Measurements from ENCODE around the gene NFAM1.
A peak's percentile ranks its signal among the peaks of the same experiment; 100 is the strongest.

NFAM1 gene

DNA sequence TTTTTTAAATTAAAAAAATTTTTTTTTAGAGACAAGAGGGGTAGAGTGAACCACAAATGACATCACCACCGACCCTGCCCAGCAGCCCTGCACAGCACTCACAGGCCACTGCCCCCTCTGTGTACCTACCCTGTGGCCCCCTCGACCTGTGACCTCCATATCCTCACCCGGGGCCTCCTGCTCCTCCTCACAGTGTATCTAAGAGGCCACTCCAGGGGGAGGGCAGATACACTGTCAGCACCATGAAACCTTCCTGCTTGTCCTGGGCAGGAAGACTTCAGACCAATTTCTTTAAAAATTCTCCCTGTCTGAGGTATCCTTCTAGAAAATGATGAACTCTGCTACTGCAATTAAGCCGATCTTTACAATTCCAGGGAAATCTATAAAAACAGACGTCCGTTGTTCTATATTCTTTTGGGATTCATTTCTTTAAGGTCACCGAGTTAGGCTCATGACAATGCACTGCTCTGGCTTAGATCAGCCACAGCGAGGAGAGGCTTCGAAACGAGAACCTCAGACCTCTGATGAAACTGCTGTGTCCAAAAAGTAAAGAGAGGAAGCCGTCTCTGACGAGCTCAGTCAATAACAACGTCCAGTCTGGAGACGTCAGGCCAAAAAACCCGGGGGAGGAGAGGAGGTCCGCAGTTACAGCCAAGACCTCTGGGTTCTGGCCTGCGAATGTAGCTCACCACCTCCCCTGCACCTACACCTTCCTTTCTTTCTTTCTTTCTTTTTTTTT is 17.5 kb downstream of the NFAM1 start:
- no peak for DNase-seq

GRCh38 chr22:42414021-42414420 is 18.2 kb downstream of the NFAM1 start:
- DNase-seq, result no peak

DNA sequence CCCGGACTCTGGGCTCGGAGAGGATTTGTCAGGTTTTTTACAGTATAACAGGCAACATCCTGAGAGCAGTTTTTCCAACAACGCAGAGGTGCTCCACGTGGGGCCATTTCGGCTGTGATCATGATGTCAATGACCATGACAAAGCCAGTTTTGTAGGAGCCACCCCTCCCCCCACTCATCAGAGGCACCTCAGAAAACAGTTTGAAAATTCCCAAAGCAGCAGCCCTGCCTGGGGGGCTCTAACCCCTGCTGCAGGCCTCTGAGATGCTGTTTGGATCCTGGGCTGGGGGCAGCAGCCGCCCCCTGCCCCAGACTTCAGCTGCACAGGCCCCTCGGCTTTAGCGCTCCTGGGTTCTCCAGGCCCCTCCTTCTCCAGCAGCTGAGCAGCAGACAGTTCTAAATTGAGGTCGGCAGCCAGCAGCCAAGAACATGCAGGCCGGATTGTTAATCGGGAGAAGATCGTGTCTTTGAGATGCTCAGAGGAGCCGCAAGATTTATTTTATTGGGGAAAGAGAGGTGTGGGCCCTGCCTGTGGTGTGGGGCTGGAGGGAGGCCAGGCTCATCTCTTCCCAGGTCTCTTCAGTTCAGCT is 19.4 kb downstream of the NFAM1 start:
- no peak for DNase-seq

GRCh38 chr22:42410708-42411107 is 21.5 kb downstream of the NFAM1 start:
- DNase-seq, result no peak

DNA sequence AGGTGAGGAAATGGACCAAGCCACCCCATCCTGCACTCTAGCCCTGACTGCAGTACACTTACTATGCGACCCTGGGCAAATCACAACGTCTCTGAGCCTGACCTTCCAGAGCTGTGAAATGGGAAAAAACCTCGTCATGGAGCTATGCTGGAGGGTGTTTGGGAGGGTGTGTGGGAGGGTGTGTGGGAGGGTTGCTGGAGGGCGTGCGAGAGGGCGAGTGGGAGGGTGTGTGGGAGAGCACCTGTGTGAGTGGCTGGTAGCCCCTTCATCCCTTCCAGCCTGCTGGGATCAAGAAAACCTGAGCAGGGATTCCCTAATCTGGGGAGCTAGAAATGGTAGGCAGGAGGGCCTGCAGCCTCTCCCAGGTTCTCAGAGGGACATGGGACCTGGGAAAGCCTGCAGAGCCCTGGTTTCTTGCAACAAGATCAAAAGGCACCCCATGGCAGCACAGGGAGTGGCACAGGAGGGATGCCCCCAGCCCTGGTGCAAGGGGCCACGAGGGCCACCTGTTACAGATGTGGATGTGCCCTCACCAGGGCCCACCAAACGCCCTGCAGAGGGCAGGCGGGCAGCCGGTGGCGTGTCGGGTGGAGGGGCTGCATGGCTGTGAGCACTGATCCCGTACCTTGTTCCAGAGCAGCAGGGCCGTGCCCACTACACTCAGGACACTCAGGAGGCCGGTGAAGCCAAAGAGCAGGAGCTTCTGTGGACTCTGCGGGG is 23.2 kb downstream of the NFAM1 start:
- DNase-seq, result no peak

DNA sequence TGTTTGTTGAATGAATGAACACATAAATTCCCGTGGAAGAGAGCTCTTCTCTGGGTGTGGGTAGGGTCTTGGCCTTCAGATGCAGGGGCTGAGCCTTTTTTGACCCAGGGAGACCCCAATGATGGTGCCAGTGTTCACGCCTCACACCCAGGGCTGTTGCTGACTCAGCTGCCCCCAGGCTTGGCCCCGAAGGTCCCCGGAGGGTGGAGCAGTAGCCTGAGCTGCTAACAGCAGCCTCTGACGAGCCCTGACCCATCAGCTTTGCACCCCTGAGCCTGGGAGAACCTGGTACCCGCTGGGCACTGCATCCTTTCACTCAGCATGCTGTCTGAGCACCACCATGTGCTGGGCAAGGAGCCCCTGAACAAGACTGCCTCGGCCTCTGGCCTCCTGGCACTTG is 23.9 kb downstream of the NFAM1 start:
- no peak for DNase-seq

- DNase-seq, result no peak
These were observed 27.9 kb downstream of the NFAM1 start for GRCh38 chr22:42404266-42404665.

GRCh38 chr22:42401535-42402334 is 30.5 kb downstream of the NFAM1 start:
- no peak for DNase-seq

GRCh38 chr22:42400811-42401534 is 31.2 kb downstream of the NFAM1 start:
- no peak for DNase-seq

DNA sequence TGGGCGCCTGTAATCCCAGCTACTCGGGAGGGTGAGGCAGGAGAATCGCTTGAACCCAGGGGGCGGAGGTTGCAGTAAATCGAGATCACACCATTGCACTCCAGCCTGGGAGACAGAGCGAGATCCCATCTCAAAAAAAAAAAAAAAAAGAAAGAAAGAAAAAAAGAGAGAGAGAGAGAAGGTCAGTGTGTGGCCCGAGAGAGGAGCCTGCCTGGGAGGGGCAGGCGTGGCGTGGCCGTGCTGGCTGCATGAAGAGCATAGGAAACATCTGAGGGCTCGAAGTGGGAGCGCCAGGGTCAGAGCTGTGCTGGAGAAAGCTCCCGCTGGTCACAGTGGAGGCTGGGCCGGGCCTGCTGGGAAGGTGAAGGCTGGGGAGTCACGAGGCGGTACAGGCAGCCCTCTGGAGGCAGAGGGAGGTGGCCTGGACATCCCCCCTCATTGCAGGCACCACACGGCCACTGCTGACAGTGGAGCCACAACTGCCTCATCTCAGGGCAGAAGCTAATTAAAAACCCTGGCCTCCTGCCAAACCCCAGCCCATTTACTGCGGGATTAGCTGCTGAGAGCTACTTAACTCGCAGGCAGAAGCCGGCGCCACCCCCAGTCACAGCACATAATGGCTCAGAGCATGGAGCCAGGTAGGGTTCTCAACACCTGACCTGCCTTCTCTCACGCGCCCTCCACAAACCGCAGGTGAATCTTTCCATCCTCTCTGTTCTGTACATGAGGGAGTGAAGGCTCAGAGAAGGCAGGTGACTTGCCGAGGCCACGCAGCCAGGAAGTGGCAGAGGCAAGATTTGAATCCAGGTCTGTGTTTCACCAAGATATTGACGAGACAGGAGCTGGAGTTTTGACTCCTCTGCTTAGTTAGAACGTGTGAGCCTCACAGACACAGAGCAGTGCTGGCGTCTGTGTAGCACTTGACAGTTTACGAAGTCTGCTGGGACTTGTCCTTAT is 32.6 kb downstream of the NFAM1 start:
- peak; percentile 78 to 90 for DNase-seq

DNA sequence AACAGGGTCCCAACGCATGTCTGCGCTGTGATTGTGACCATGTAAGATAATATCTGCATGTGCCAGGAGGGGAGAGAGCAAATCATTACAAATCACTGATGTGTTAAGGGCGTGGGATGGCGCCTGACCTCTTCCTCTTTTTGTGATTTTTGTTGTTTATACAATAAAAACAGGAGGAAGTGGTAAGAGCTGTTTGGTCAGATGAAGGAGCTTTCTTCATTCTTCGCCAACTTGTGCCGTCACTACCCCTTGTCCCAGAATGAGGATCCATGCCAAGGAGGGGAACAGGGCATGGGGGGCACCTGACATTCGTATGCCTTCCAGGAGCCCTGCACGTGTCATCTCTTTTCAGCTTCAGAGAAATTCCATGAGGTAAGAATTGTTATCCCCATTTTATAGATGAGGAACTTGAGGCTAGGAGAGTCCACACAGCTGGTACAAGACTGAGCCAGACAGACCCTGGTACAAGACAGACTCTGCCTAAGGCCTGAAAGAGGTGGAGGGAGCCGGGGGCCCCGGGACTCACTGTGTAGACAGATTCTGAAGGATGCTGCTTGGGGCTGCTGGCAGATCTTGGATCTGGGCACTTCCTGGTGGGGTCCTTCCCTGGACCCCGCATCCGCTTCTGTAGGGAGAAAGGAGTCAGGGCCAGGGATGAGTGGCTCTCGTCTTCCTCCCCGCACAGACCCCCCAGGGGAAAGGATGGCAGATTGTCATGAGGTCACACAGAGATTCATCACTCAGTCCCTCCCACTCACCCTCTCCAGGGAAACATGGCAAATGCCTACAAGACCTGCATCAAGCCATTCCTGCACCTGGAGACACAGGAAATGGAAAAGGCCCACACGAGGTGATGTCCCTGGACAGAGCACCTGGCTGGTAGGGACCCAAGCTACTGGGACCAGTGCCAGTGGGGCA is 34.6 kb downstream of the NFAM1 start:
- no peak for DNase-seq

DNA sequence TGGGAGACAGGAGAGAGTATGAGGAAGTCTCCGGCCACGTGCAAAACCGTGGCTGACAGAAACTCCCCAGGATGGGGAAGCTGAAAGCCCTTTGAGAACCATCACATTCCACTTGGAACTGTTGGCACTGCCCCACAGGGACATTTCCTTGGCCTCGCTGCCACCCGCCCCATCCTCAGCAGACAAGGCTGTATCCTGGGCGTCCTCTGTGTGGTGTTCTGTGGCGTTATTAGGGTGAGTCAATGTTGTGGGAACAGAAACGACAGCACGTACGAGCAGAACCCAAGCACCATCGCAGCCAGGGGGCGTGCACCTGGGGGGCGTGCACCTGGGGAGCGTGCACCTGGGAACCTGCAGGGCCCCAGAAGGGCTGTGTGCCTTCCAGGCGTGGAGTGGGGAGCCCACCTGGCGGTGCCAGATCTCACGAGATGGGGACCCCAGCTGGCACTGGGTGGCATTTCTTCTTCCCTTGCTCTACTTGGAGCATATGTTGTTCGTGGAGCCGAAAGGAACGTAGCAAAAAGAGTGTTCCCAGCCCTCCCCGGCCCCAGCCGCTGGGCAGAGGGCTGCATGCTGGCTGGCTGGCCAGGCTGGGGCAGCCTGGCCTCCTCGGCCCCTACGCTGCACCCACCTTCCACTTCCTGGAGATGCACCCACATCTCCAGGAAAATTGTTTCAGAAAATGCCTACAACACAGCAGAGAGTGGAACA is 35.4 kb downstream of the NFAM1 start:
- no peak for DNase-seq

DNA sequence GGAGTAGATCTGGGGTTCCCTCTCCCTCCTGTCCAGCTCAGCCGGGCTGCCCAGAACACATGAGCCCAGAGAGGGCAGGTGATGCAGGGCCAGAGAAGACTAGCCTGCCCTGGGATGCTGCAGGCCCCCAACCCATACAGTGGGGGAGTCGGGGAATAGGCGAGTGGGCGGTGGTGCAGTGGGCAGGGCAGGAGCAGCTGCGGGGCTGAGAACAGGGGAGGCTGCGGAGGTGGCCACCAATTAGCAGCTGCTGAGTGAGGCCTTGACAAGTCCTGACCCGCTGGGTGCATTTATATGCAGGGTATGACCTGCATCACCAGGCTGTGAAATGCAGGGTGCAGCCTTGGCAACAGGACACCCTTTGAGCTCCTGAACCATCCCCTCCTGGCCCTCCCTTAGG is 43.1 kb downstream of the NFAM1 start:
- no peak for DNase-seq

- DNase-seq, result peak; percentile 74 to 80
These were observed 43.9 kb downstream of the NFAM1 start for GRCh38 chr22:42388130-42388797.

- DNase-seq, result no peak
These were observed 44.6 kb downstream of the NFAM1 start for GRCh38 chr22:42387631-42388030.

DNA sequence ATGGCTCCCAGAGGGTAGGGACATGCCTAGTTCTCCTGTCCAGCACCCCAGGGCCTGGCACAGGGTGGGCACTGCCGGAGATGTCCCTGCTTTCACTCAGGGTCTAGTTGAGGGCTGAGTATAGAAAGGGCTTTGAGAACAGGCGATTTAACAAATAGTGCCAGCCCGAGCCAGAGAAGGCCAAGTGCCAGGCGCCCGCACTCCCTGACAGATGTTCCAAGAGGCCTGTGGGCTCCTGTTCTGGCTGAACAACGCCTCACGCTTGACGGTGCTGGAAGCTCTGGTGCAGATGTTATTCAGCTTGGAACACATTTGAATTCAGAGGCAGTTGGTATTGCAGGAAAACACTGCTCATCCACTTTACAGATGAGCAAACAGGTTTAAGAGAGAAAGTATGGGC is 46.5 kb downstream of the NFAM1 start:
- no peak for DNase-seq

GRCh38 chr22:42384506-42384905 is 47.7 kb downstream of the NFAM1 start:
- no peak for DNase-seq

DNA sequence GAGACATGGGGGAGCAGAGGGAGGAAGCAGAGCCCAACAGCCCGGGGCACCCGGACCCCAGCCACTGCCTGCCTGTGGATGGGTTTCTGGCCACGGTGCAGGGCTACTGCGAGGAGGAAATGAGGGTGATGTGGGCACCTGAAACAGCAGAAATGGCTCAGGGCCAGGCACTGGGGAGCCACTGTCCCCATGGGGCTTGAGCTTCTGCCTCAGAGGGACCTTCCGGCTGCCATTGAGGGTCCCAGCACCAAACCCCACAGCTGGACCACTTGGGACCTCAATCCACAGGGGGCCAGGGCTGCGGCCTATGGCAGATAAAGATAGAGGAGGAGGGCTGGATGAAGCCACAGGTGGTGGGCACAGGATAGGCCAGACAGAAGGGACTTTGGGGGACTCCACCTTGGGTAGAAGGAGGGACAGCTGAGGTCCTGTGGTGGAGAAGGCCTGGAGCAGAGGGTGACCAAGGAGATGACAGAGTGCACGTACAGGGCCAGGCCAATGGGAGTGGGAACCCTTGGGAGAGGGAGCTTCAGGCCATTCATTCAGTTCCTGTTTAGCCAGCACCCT is 48.3 kb downstream of the NFAM1 start:
- no peak for DNase-seq

DNA sequence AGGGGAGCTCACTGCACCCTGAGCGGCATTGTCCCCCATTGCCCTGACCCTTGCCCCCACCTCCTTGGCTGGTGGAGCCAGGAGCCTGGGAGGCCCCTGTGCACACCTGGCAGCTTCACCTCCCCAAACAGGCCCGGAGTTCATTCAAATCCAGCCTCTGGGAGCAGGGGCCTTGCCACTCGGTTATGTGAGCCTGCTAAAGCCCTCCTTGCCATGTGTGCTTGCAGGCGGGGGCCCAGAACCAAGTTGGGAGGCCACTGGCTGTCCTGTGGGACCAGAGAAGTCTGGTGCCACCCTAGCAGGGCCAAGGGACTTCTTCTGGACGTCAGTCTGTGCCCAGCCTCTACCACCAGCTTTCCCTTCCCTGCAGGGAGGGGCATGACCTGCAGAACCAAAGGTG is 48.9 kb downstream of the NFAM1 start:
- DNase-seq, result no peak

All from NCI-H2081 (cell line).